HEK293 (cell line): ENCODE results near the gene PSMA7.

Experiments
- BCL11A ChIP-seq: fragments of 450-650 bp; formaldehyde crosslinking; IDR thresholded peaks from 2 replicates; pipeline ENCODE4 v1.5.1; 2016; ENCODE audit warnings: low read depth, missing biosample characterization, missing genetic modification characterization
- BCL11B ChIP-seq: fragments of 450-650 bp; formaldehyde crosslinking; IDR thresholded peaks from 2 replicates; pipeline ENCODE4 v1.5.1; 2016; ENCODE audit warnings: low read depth, missing biosample characterization, missing genetic modification characterization
- EGR2 ChIP-seq: fragments of 450-650 bp; formaldehyde crosslinking; IDR thresholded peaks from 2 replicates; pipeline ENCODE4 v1.5.1; 2016; ENCODE audit warnings: low read depth, missing biosample characterization, missing genetic modification characterization
- GLI2 ChIP-seq: fragments of 450-650 bp; formaldehyde crosslinking; IDR thresholded peaks from 2 replicates; pipeline ENCODE4; 2017; ENCODE audit warnings: missing biosample characterization, missing genetic modification characterization, low read depth, borderline replicate concordance
- GLIS2 ChIP-seq: fragments of 450-650 bp; formaldehyde crosslinking; IDR thresholded peaks from 2 replicates; pipeline ENCODE4 v1.5.1; 2016; ENCODE audit warnings: missing biosample characterization, missing genetic modification characterization
- KLF16 ChIP-seq: fragments of 450-650 bp; formaldehyde crosslinking; IDR thresholded peaks from 2 replicates; pipeline ENCODE4 v1.5.1; 2017; ENCODE audit warnings: missing biosample characterization, missing genetic modification characterization
- OSR2 ChIP-seq: fragments of 450-650 bp; formaldehyde crosslinking; IDR thresholded peaks from 2 replicates; pipeline ENCODE4 v1.5.1; 2016; ENCODE audit warnings: missing biosample characterization, missing genetic modification characterization
- PATZ1 ChIP-seq: fragments of 450-650 bp; formaldehyde crosslinking; IDR thresholded peaks from 2 replicates; pipeline ENCODE4 v1.5.1; 2016; ENCODE audit warnings: missing biosample characterization, missing genetic modification characterization
- RBAK ChIP-seq: fragments of 450-650 bp; formaldehyde crosslinking; IDR thresholded peaks from 2 replicates; pipeline ENCODE4 v1.5.1; 2016; ENCODE audit warnings: missing biosample characterization, missing genetic modification characterization
- SALL2 ChIP-seq: fragments of 450-650 bp; formaldehyde crosslinking; IDR thresholded peaks from 2 replicates; pipeline ENCODE4 v1.5.0; 2017; ENCODE audit warnings: missing biosample characterization, mild to moderate bottlenecking, missing genetic modification characterization, borderline replicate concordance
- SP2 ChIP-seq: fragments of 450-650 bp; formaldehyde crosslinking; IDR thresholded peaks from 2 replicates; pipeline ENCODE4 v1.5.1; 2016; ENCODE audit warnings: missing biosample characterization, missing genetic modification characterization
- SP3 ChIP-seq: fragments of 450-650 bp; formaldehyde crosslinking; IDR thresholded peaks from 2 replicates; pipeline ENCODE4 v1.5.1; 2016; ENCODE audit warnings: missing biosample characterization, missing genetic modification characterization
- YY1 ChIP-seq: fragments of 450-650 bp; formaldehyde crosslinking; IDR thresholded peaks from 2 replicates; pipeline ENCODE4 v1.5.1; 2018; ENCODE audit warnings: missing biosample characterization, missing genetic modification characterization
- ZBTB20 ChIP-seq: fragments of 450-650 bp; formaldehyde crosslinking; IDR thresholded peaks from 2 replicates; pipeline ENCODE4 v1.5.1; 2016; ENCODE audit warnings: missing biosample characterization, missing genetic modification characterization
- ZBTB8A ChIP-seq: fragments of 450-650 bp; formaldehyde crosslinking; IDR thresholded peaks from 2 replicates; pipeline ENCODE4 v1.5.1; 2016; ENCODE audit warnings: missing biosample characterization, missing genetic modification characterization
- ZFP69B ChIP-seq: fragments of 450-650 bp; formaldehyde crosslinking; IDR thresholded peaks from 2 replicates; pipeline ENCODE4 v1.5.1; 2016; ENCODE audit warnings: missing biosample characterization, missing genetic modification characterization
- ZNF121 ChIP-seq: fragments of 450-650 bp; formaldehyde crosslinking; IDR thresholded peaks from 2 replicates; pipeline ENCODE4 v1.5.1; 2016; ENCODE audit warnings: missing biosample characterization, missing genetic modification characterization
- ZNF132 ChIP-seq: fragments of 450-650 bp; formaldehyde crosslinking; IDR thresholded peaks from 2 replicates; pipeline ENCODE4 v1.5.1; 2017; ENCODE audit warnings: missing biosample characterization, missing genetic modification characterization, borderline replicate concordance
- ZNF138 ChIP-seq: fragments of 450-650 bp; formaldehyde crosslinking; IDR thresholded peaks from 2 replicates; pipeline ENCODE4 v1.5.1; 2016; ENCODE audit warnings: missing biosample characterization, missing genetic modification characterization, borderline replicate concordance
- ZNF202 ChIP-seq: fragments of 450-650 bp; formaldehyde crosslinking; IDR thresholded peaks from 2 replicates; pipeline ENCODE4 v1.5.1; 2016; ENCODE audit warnings: missing biosample characterization, missing genetic modification characterization, borderline replicate concordance
- ZNF211 ChIP-seq: fragments of 450-650 bp; formaldehyde crosslinking; IDR thresholded peaks from 2 replicates; pipeline ENCODE4 v1.5.1; 2016; ENCODE audit warnings: low read depth, missing biosample characterization, missing genetic modification characterization
- ZNF221 ChIP-seq: fragments of 450-650 bp; formaldehyde crosslinking; IDR thresholded peaks from 2 replicates; pipeline ENCODE4 v1.5.1; 2017; ENCODE audit warnings: missing biosample characterization, missing genetic modification characterization, borderline replicate concordance
- ZNF239 ChIP-seq: fragments of 450-650 bp; formaldehyde crosslinking; IDR thresholded peaks from 2 replicates; pipeline ENCODE4 v1.5.1; 2016; ENCODE audit warnings: missing biosample characterization, missing genetic modification characterization
- ZNF292 ChIP-seq: fragments of 450-650 bp; formaldehyde crosslinking; IDR thresholded peaks from 2 replicates; pipeline ENCODE4 v1.5.1; 2016; ENCODE audit warnings: low read depth, missing biosample characterization, missing genetic modification characterization, borderline replicate concordance
- ZNF324 ChIP-seq: fragments of 450-650 bp; formaldehyde crosslinking; IDR thresholded peaks from 2 replicates; pipeline ENCODE4 v1.5.1; 2016; ENCODE audit warnings: missing biosample characterization, missing genetic modification characterization
- ZNF341 ChIP-seq: fragments of 450-650 bp; formaldehyde crosslinking; IDR thresholded peaks from 2 replicates; pipeline ENCODE4; 2016; ENCODE audit warnings: low read depth, missing biosample characterization, missing genetic modification characterization
- ZNF423 ChIP-seq: fragments of 450-650 bp; formaldehyde crosslinking; IDR thresholded peaks from 2 replicates; pipeline ENCODE4 v1.5.1; 2016; ENCODE audit warnings: missing biosample characterization, missing genetic modification characterization
- ZNF473 ChIP-seq: fragments of 450-650 bp; formaldehyde crosslinking; IDR thresholded peaks from 2 replicates; pipeline ENCODE4 v1.5.1; 2017; ENCODE audit warnings: missing biosample characterization, missing genetic modification characterization
- ZNF549 ChIP-seq: fragments of 450-650 bp; IDR thresholded peaks from 2 replicates; pipeline ENCODE4 v1.5.1; 2018; ENCODE audit warnings: missing biosample characterization, missing genetic modification characterization, mild to moderate bottlenecking, inconsistent platforms, moderate library complexity
- ZNF555 ChIP-seq: fragments of 450-650 bp; formaldehyde crosslinking; conservative IDR thresholded peaks from 2 replicates; pipeline ENCODE4 v1.5.1; 2017; ENCODE audit warnings: missing biosample characterization, mild to moderate bottlenecking, missing genetic modification characterization, inconsistent platforms
- ZNF610 ChIP-seq: fragments of 450-650 bp; formaldehyde crosslinking; IDR thresholded peaks from 2 replicates; pipeline ENCODE4 v1.5.1; 2016; ENCODE audit warnings: missing biosample characterization, missing genetic modification characterization, borderline replicate concordance
- ZNF658 ChIP-seq: fragments of 450-650 bp; formaldehyde crosslinking; IDR thresholded peaks from 2 replicates; pipeline ENCODE4; 2016; ENCODE audit warnings: missing biosample characterization, missing genetic modification characterization
- ZNF660 ChIP-seq: fragments of 450-650 bp; IDR thresholded peaks from 2 replicates; pipeline ENCODE4 v1.5.1; 2018; ENCODE audit warnings: missing biosample characterization, mild to moderate bottlenecking, missing genetic modification characterization
- ZNF747 ChIP-seq: fragments of 450-650 bp; formaldehyde crosslinking; IDR thresholded peaks from 2 replicates; pipeline ENCODE4 v1.5.1; 2016; ENCODE audit warnings: missing biosample characterization, missing genetic modification characterization
- ZNF843 ChIP-seq: fragments of 450-650 bp; formaldehyde crosslinking; IDR thresholded peaks from 2 replicates; pipeline ENCODE4 v1.5.1; 2016; ENCODE audit warnings: missing biosample characterization, missing genetic modification characterization
- ZSCAN18 ChIP-seq: fragments of 450-650 bp; formaldehyde crosslinking; IDR thresholded peaks from 2 replicates; pipeline ENCODE4 v1.5.1; 2016; ENCODE audit warnings: missing biosample characterization, missing genetic modification characterization
- TF ChIP-seq, protein P1 (sequence below): fragments of 450-650 bp; formaldehyde crosslinking; IDR thresholded peaks from 2 replicates; pipeline ENCODE4 v1.5.1; 2017; ENCODE audit warnings: missing biosample characterization, missing genetic modification characterization

PSMA7 gene

GRCh38 chr20:62143957-62144825, 997 bp upstream of the PSMA7 start (continued):
- TF ChIP-seq, protein P1, sequence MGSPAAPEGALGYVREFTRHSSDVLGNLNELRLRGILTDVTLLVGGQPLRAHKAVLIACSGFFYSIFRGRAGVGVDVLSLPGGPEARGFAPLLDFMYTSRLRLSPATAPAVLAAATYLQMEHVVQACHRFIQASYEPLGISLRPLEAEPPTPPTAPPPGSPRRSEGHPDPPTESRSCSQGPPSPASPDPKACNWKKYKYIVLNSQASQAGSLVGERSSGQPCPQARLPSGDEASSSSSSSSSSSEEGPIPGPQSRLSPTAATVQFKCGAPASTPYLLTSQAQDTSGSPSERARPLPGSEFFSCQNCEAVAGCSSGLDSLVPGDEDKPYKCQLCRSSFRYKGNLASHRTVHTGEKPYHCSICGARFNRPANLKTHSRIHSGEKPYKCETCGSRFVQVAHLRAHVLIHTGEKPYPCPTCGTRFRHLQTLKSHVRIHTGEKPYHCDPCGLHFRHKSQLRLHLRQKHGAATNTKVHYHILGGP (tag by site-specific recombination), result no peak
- TF ChIP-seq ZNF121 (tag by site-specific recombination), result no peak
- no peak for TF ChIP-seq ZNF138 (tag by site-specific recombination)
- no peak for TF ChIP-seq ZNF658 (tag by site-specific recombination)
- peak; percentile 87 for TF ChIP-seq ZBTB20
- no peak for TF ChIP-seq ZNF610
- no peak for TF ChIP-seq ZNF660 (tag by site-specific recombination)
- peak; percentile 33; the same call in 1 of the 2 replicates for TF ChIP-seq SP3 (tag by site-specific recombination)
- no peak for TF ChIP-seq ZFP69B (tag by site-specific recombination)
- TF ChIP-seq ZNF292, result no peak
- TF ChIP-seq ZNF341 (tag by site-specific recombination), result no peak
- TF ChIP-seq ZNF211 (tag by site-specific recombination), result no peak
- peak; percentile 59 for TF ChIP-seq SP2 (tag by site-specific recombination)
- no peak for TF ChIP-seq ZNF555 (tag by site-specific recombination)
- TF ChIP-seq BCL11A (tag by site-specific recombination), result no peak
- TF ChIP-seq RBAK (tag by site-specific recombination), result no peak
- TF ChIP-seq YY1, result peak; percentile 54; the same call in 1 of the 2 replicates
- no peak for TF ChIP-seq ZNF747 (tag by site-specific recombination)
- TF ChIP-seq KLF16 (tag by site-specific recombination), result peak; percentile 87
- TF ChIP-seq ZNF549 (tag by site-specific recombination), result no peak
- TF ChIP-seq ZBTB8A (tag by site-specific recombination), result peak; percentile 87
- TF ChIP-seq ZNF221 (tag by site-specific recombination), result no peak
- TF ChIP-seq ZNF132 (tag by site-specific recombination), result no peak
- TF ChIP-seq ZNF423, result no peak
- TF ChIP-seq ZNF239 (tag by site-specific recombination), result no peak
- peak; percentile 61 for TF ChIP-seq PATZ1
- TF ChIP-seq SALL2 (tag by site-specific recombination), result no peak
- no peak for TF ChIP-seq ZNF324 (tag by site-specific recombination)
- no peak for TF ChIP-seq OSR2 (tag by site-specific recombination)
- no peak for TF ChIP-seq ZNF473 (tag by site-specific recombination)
- no peak for TF ChIP-seq ZNF202
- 0 out of 2 replicates have a peak, but pooled peaks have one; percentile 30 for TF ChIP-seq ZNF843 (tag by site-specific recombination)
- no peak for TF ChIP-seq ZSCAN18
- TF ChIP-seq BCL11B, result no peak
- TF ChIP-seq GLIS2 (tag by site-specific recombination), result peak; percentile 92
- TF ChIP-seq EGR2, result 0 out of 2 replicates have a peak, but pooled peaks have one; percentile 19
- TF ChIP-seq GLI2, result no peak
